Endothelial cell of hepatic sinusoid (primary cell): ENCODE data around the gene CGN.

Source experiments
- in situ Hi-C: cut with HindIII; loops from 2 replicates; pipeline ENCODE4 v1.10.0; 2017; ENCODE audit warnings: low sequenced_read_pairs

Gene CGN, protein sequence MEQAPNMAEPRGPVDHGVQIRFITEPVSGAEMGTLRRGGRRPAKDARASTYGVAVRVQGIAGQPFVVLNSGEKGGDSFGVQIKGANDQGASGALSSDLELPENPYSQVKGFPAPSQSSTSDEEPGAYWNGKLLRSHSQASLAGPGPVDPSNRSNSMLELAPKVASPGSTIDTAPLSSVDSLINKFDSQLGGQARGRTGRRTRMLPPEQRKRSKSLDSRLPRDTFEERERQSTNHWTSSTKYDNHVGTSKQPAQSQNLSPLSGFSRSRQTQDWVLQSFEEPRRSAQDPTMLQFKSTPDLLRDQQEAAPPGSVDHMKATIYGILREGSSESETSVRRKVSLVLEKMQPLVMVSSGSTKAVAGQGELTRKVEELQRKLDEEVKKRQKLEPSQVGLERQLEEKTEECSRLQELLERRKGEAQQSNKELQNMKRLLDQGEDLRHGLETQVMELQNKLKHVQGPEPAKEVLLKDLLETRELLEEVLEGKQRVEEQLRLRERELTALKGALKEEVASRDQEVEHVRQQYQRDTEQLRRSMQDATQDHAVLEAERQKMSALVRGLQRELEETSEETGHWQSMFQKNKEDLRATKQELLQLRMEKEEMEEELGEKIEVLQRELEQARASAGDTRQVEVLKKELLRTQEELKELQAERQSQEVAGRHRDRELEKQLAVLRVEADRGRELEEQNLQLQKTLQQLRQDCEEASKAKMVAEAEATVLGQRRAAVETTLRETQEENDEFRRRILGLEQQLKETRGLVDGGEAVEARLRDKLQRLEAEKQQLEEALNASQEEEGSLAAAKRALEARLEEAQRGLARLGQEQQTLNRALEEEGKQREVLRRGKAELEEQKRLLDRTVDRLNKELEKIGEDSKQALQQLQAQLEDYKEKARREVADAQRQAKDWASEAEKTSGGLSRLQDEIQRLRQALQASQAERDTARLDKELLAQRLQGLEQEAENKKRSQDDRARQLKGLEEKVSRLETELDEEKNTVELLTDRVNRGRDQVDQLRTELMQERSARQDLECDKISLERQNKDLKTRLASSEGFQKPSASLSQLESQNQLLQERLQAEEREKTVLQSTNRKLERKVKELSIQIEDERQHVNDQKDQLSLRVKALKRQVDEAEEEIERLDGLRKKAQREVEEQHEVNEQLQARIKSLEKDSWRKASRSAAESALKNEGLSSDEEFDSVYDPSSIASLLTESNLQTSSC

DNA sequence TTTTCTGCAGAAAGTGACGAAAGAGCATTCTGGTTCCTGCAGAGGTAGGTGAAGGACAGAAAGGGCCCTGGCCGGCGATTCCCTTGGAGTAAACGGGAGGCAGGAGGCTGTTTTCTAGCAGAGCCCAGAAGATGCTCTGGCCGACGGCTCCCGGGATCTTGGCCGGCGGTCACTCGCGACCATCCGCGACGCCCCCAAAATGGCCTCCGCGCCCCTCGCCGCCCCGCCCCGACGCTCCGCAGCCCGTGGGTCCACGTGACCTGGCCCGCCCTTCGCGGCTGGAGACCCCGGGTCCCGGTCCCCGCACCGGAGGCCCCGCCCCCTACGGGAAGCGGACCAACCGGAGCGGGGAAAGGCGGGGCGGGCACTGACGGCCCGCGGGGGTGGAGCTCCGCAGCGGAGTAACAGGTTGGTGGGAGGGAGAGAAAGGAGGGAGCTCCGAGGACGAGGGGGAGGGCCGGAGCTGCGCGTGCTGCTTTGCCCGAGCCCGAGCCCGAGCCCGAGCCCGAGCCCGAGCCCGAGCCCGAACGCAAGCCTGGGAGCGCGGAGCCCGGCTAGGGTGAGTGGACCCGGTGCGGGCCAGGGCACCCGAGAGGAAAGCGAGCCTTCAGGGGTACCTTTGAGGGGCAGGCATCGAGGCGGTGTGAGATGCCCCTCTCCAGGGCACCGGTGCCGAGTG lies at the start of gene CGN:
TSS of gene CGN (plus strand) at position 431 of the 679 bp plus-strand sequence. CDS start 7,133 bp downstream, outside the sequence.
- in situ Hi-C loops = no loop called here

DNA sequence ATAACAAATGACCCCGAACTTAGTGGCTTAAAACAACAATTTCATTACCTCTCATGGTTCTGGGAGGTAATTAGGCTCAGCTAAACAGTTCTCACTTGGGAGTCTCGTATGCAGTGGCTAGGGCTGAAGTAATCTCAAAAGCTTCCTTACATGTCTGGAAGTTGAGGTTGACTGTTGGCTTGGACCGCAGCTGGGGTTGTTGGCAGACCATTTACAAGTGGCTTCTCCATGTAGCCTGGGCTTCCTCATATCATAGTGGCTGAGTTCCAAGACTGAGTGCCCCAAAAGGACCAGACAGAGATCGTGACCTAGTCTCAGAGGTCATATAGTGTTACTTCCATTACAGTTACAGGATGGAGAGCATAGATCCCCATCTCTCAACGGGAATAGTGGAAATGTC lies 49.5 kb upstream of the CGN start:
- in situ Hi-C loops = no loop called here

DNA sequence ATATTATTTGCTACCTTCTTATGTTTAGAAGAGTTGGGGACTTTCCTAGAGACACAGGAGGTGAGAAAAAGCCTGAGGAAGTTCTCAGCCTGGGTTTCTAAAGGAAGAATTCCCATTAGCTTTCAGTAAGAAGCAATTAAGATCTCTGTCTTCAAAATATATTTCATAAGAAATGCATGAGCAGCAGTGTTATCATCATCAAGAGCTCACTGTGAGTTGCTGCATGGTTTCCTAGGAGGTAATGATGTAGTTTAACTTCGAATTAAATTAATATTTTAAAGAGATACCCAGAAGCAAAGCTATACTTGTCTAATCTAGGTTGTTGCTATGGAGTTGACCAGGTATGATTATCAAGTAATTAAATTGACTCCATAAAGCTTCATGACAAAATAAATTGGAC lies 46.2 kb upstream of the CGN start:
- in situ Hi-C loops = no loop called here

- in situ Hi-C loops = loop anchor here (5.0 kb wide), 1 partner anchor 109 kb away; no protein-coding TSS in a partner anchor
Observed at GRCh38 chr1:151472856-151473731, 38.1 kb upstream of the CGN start.

DNA sequence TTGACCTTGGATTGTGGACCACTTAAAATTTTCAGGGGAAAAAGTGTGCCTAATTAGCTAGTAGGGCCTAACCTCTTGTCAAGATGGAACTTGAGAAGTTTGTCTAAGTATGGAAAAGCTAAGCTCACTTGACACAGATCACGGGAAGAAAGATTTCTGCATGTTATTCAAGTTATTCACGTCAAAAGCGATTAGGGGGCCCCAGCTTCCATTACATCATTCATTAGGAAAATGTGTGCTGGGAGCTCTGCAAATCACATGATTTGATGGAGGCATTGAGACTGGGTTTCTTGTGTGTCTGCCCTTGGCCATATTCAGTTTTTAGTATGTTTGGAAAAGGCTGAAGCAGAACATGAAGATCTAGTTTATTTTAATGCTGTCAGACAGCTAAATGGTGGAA lies 36.4 kb upstream of the CGN start:
- in situ Hi-C loops = loop anchor here (5.0 kb wide), 1 partner anchor 108 kb away; no protein-coding TSS in a partner anchor

DNA sequence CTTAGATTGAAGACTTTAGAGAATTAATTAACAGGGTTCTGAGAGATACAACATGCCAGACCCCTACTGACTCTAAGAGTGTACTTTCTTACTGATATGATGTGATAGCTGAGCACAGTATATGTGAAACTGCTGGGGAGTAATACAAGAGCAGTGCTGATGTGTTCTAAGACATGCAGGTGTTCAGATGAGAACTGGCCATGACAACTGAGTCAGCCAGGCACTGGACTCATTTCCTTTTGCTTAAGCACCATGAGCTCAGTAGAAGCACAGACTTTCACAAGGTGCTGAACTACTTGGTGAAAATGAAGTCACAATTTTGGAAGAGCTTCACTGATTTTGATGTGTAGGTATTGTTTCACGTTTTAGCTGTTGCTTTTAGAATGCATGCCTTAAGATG lies 36.0 kb upstream of the CGN start:
- in situ Hi-C loops = no loop called here

GRCh38 chr1:151476083-151476482 lies 35.1 kb upstream of the CGN start:
- in situ Hi-C loops = no loop called here

GRCh38 chr1:151477066-151477465 lies 34.1 kb upstream of the CGN start:
- in situ Hi-C loops = no loop called here

- in situ Hi-C loops = no loop called here
Observed at GRCh38 chr1:151478140-151478812, 32.9 kb upstream of the CGN start.

- in situ Hi-C loops = no loop called here
Observed at GRCh38 chr1:151478923-151479322, 32.3 kb upstream of the CGN start.

DNA sequence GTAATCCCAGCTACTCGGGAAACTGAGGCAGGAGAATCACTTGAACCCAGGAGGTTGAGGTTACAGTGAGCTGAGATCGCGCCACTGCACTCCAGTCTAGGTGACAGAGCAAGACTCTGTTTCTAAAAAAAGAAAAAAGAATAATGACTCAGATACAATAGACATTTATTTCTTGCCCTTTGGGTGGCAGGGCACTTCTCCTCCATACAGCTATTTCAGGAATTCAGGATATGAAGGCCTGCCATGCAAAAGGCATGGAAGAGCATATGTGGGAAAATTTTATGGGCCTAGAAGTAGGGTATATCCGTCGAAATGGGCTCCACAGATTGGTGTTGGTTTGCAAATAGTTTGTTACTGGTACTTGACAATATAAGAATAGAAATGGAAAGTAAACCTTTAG lies 31.7 kb upstream of the CGN start:
- in situ Hi-C loops = no loop called here

- in situ Hi-C loops = no loop called here
Observed at GRCh38 chr1:151482017-151482416, 29.2 kb upstream of the CGN start.

- in situ Hi-C loops = loop anchor here (5.0 kb wide), 1 partner anchor 242 kb away; no protein-coding TSS in a partner anchor
Observed at GRCh38 chr1:151485685-151486255, 25.4 kb upstream of the CGN start.

- in situ Hi-C loops = loop anchor here (5.0 kb wide), 1 partner anchor 241 kb away; no protein-coding TSS in a partner anchor
Observed at GRCh38 chr1:151486557-151486956, 24.6 kb upstream of the CGN start.

DNA sequence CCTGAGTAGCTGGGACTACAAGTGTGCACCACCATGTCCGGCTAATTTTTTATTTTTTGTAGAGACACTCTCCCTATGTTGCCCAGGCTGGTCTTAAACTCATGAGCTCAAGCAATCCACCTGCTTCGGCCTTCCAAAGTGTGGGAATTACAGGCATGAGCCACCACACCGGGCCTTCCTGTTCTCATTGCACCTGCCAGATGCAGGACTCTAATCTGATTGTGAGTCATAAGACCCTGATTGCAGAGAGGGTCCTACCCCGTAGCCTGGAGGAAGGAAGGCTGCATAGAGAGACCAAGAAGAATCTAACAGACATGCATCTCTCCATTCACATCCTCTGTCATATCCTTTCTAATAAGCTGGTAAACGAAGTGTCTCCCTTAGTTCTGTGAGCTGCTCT lies 19.5 kb upstream of the CGN start:
- in situ Hi-C loops = no loop called here

- in situ Hi-C loops = no loop called here
Observed at GRCh38 chr1:151492120-151492519, 19.1 kb upstream of the CGN start.

GRCh38 chr1:151493042-151493441 lies 18.1 kb upstream of the CGN start:
- in situ Hi-C loops = no loop called here

- in situ Hi-C loops = no loop called here
Observed at GRCh38 chr1:151494741-151495281, 16.4 kb upstream of the CGN start.
